Measurements from ENCODE around the gene DND1.
"Not testable (repeated sequence)": the region's sequence is repeated elsewhere in the genome, so short reads cannot be mapped to it uniquely, and the experiment has no call there.

The DND1 gene

GRCh38 chr5:140630292-140631035, 42.9 kb downstream of the DND1 start:
- DNase-seq: peak in 2 of 4 experiments; percentile 45 to 47

GRCh38 chr5:140628711-140629110, 44.7 kb downstream of the DND1 start:
- DNase-seq: no peak

GRCh38 chr5:140627972-140628371, 45.4 kb downstream of the DND1 start:
- DNase-seq: no peak

GRCh38 chr5:140624886-140625285, 48.5 kb downstream of the DND1 start:
- DNase-seq: not testable (repeated sequence)

GRCh38 chr5:140623061-140623460, 50.3 kb downstream of the DND1 start:
- DNase-seq: not testable (repeated sequence)

- DNase-seq: no peak
Measured at GRCh38 chr5:140622301-140622700, 51.1 kb downstream of the DND1 start.

All from suppressor macrophage (primary cell).